Urinary bladder (tissue), 4 donors: ENCODE results near the gene FGD5. TPM values are rescaled to one million over a fixed set of nuclear protein-coding genes. Genes with fewer than 3 reads are reported as not detected.

Experiments
- DNase-seq: peaks from one replicate; pipeline ENCODE4 v3.0.0-alpha.2; 2015; ENCODE audit errors: extremely low spot score
- H3K27ac ChIP-seq: one replicate; pipeline ENCODE4 v1.5.1; 2013; ENCODE audit warnings: low read depth, mild to moderate bottlenecking, moderate library complexity
- H3K36me3 ChIP-seq: one replicate; pipeline ENCODE4 v1.6.1; 2013; ENCODE audit warnings: mild to moderate bottlenecking, moderate library complexity; ENCODE audit not compliant: insufficient read depth
- H3K4me1 ChIP-seq: one replicate; pipeline ENCODE4 v1.6.1; 2013; ENCODE audit warnings: mild to moderate bottlenecking, moderate library complexity; ENCODE audit not compliant: insufficient read depth
- H3K4me3 ChIP-seq: one replicate; pipeline ENCODE4 v1.5.1; 2013; ENCODE audit warnings: low read depth, low read length
- WGBS: extraction: QIAGEN DNeasy Blood & Tissue Kit; methylation state at CpG from one replicate; pipeline ENCODE4 v1.1.7; 2013; 5-methylcytosine and 5-hydroxymethylcytosine counted together
- polyA plus RNA-seq: library from polyadenylated mRNA; stranded (reverse); fragments of 200-250 nt; gene quantifications from one replicate; pipeline ENCODE4 v1.2.3, GENCODE V29; 2013
- total RNA-seq: library from RNA; depleted of rRNA; stranded (reverse); fragments of >200 nt; gene quantifications from one replicate; pipeline ENCODE4 v1.2.3, GENCODE V29; 2014
- donor health status: healthy with polysubstance abuse.
- donor health status: healthy.

FGD5 gene
- total and polyA plus RNA-seq, 2 donors, result 18.8 to 25.7 TPM

DNA sequence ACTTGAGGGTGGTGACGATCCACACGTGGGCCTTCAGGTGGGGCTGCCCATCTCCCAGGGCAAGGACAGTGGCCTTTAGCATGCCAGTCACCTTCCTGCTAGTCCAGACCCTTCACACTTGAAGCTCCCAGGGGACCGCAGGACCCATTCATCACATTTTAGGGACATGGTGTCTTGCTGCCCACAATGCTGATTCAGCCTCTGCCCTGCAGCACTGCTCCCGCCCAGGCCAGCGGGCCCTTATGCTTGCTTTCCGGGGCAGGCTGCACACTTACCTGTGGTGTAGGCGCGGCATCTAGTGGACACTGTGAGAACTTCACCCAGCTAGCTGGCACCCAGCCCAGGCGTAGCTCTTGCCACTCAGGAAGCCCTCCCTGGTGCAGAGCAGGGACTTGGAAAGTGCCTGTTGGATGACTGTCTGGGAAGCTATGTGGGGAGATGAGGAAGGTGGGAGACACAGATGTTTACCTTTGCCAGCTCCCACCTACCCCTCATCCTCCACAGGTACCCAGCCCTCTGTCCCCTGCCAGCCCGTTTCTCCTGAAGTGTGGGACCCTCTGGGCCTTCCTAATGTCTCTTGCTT lies 102.4 kb downstream of the FGD5 start:
- Histone ChIP-seq H3K27ac (no peak overlapping the region), H3K36me3 (no peaks in the 10 kb centered on the region), H3K4me1 (no peaks in the 10 kb centered on the region), H3K4me3 (no peak overlapping the region)
- 20% methylated on average over 10 of the region's 10 CpGs for WGBS
- peak; percentile 66 for DNase-seq

DNA sequence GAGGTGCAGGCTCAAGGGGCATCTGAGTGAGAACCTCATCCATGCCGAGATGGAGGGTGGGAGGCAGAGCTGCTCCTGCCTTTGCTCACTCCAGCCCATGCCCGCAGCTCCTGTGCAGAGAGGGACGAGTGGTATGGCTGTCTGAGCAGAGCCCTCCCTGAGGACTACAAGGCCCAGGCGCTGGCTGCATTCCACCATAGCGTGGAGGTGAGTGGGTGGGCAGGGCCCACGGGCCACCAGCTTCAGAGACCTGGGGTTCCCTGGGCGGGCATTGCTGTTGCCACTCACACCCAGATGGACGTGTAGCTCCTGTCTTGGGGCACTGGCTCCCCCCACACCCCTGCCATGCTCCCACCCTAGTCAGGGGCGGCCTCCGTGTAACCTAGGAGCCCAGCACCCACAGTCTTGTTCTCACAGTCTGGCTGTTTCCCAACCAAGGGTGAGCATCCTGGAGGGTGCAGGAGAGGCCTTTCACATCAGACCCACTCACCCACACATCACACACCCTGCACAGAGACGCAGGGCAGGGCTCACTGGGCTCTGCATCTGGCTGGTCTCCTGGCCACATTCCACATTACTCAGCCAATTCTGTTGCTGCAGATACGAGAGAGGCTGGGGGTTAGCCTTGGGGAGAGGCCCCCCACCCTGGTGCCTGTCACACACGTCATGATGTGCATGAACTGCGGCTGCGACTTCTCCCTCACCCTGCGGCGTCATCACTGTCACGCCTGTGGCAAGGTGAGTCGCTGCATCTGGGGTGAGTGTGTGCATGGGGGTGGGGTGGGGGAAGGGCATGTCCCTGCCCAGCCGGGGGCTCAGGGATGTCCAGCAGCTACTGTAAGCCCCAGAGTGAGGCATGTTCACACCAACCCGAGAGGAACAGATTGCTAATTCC lies 103.3 kb downstream of the FGD5 start:
- 85% methylated on average over 21 of the region's 21 CpGs for WGBS
- H3K36me3 ChIP-seq, result no peaks in the 10 kb centered on the region
- H3K27ac ChIP-seq, result no peak overlapping the region
- no peak for DNase-seq
- H3K4me1 ChIP-seq, result no peaks in the 10 kb centered on the region
- no peak overlapping the region for H3K4me3 ChIP-seq

DNA sequence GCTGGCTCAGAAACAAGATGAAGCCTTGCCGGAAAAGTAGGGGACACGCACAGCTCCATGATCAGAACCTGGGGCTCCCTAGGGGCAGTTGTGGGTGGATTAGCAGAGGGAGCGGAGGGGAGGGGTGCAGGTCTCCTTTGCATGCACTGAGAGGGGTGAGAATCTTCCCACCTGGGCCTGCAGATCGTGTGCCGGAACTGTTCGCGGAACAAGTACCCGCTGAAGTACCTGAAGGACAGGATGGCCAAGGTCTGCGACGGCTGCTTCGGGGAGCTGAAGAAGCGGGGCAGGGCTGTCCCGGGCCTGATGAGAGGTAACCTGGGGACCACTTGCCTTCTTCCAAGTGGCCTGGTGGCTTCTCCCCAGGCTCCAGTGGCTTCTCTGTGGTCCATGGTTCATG lies 104.1 kb downstream of the FGD5 start:
- Histone ChIP-seq H3K36me3 (no peaks in the 10 kb centered on the region), H3K4me1 (no peaks in the 10 kb centered on the region), H3K27ac (no peak overlapping the region), H3K4me3 (no peak overlapping the region)
- 92% methylated on average over 13 of the region's 13 CpGs for WGBS
- no peak for DNase-seq

- no peak overlapping the region for H3K27ac ChIP-seq
- no peaks in the 10 kb centered on the region for H3K4me1 ChIP-seq
- no peak for DNase-seq
- no peaks in the 10 kb centered on the region for H3K36me3 ChIP-seq
- H3K4me3 ChIP-seq, result no peak overlapping the region
- WGBS, result 78% methylated on average over 6 of the region's 6 CpGs
Observed at GRCh38 chr3:14923476-14923875, 104.7 kb downstream of the FGD5 start.

DNA sequence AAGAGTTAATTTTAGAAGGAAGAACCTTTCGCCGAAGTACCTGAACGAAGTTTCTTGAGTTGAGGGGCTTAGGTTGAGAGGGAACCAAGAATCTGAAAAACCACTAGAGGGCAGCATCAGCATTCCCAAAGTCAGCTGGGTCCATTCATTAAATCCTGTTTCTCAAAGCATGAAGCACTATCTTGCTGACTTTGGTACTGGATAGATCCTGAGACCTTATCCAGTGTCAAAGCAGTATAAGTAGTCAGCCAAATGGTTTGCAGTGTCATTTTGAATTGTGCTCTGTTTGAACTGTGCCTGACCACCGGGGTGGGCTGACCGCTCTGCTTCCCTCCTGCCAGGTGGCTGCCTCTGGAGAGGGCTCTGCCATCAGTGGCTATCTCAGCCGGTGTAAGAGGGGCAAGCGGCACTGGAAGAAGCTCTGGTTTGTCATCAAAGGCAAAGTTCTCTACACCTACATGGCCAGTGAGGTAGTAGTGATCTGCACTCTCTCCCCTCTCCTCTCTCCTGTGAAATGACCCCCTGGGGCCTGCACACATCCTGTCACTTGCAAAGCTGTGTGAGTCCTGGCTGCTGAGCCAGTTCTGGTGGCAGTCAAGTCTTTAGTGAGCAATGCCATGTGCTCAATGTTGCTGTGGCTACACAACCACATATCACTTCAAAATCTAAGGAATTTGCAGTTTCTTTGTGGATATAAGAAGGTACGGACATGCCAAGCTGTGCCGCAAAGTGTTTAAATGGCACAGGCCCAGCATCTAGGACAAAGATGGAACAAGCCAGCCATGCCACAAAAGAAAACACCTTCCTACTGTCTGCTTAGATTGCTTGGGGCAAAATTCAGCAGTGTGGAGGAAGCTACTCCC lies 107.2 kb downstream of the FGD5 start:
- Histone ChIP-seq H3K4me3 (no peak overlapping the region), H3K36me3 (no peaks in the 10 kb centered on the region), H3K4me1 (no peaks in the 10 kb centered on the region), H3K27ac (no peak overlapping the region)
- 64% methylated on average over 9 of the region's 9 CpGs for WGBS
- no peak for DNase-seq

- H3K27ac ChIP-seq, result no peak overlapping the region
- H3K4me3 ChIP-seq, result no peak overlapping the region
- H3K4me1 ChIP-seq, result no peaks in the 10 kb centered on the region
- no peaks in the 10 kb centered on the region for H3K36me3 ChIP-seq
- DNase-seq, result no peak
- 82% methylated on average over 1 of the region's 1 CpG for WGBS
Observed at GRCh38 chr3:14926592-14926991, 107.8 kb downstream of the FGD5 start.

- WGBS, result 93% methylated on average over 5 of the region's 5 CpGs
- H3K4me1 ChIP-seq, result no peaks in the 10 kb centered on the region
- no peak overlapping the region for H3K4me3 ChIP-seq
- no peak overlapping the region for H3K27ac ChIP-seq
- H3K36me3 ChIP-seq, result no peaks in the 10 kb centered on the region
- no peak for DNase-seq
Observed at GRCh38 chr3:14927308-14927707, 108.5 kb downstream of the FGD5 start.

- no peak overlapping the region for H3K27ac ChIP-seq
- whole genome bisulfite sequencing, result 84% methylated on average over 2 of the region's 2 CpGs
- H3K36me3 ChIP-seq, result no peaks in the 10 kb centered on the region
- no peaks in the 10 kb centered on the region for H3K4me1 ChIP-seq
- no peak for DNase-seq
- H3K4me3 ChIP-seq, result no peak overlapping the region
Observed at GRCh38 chr3:14929310-14930074, 110.7 kb downstream of the FGD5 start.

DNA sequence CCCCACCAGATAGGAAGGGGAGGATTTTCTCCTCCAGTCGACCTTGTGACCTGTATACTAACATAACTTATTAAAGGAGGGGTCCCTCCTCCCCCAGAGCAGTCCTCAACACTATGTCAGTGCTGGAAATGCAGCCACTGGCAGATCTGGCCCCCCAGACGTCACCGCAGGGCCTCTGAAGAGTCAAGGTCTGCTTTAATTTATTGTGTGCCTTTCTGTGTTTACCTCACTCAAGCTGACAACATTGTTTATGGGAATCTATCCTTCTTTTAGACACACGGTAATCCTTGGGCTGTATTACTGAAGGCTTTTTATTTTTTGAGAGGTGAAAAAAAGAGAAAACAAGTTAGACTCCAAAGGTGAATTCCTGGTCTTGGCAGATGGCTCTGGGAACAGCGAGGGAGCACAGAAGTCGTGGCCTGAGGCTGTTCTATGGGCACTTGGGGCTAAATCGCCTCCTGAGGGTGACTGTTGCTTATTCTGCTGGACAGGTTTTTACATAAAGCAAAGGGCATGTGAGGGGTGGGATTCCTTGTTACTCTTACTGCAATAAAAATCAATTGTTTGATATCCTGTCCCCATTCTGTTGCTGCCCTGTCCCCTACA lies 115.2 kb downstream of the FGD5 start:
- DNase-seq, result no peak
- WGBS, result 65% methylated on average over 7 of the region's 7 CpGs
- no peak overlapping the region for H3K27ac ChIP-seq

GRCh38 chr3:14935592-14936345 lies 117.0 kb downstream of the FGD5 start:
- H3K36me3 ChIP-seq, result no peaks in the 10 kb centered on the region
- no peaks in the 10 kb centered on the region for H3K4me1 ChIP-seq
- no peak for DNase-seq
- no peak overlapping the region for H3K27ac ChIP-seq
- 83% methylated on average over 6 of the region's 6 CpGs for WGBS
- no peak overlapping the region for H3K4me3 ChIP-seq

More for the DNA sequence above, 115.2 kb downstream of the FGD5 start:
- Histone ChIP-seq H3K4me1 (no peaks in the 10 kb centered on the region), H3K36me3 (no peaks in the 10 kb centered on the region), H3K4me3 (no peak overlapping the region)

GRCh38 chr3:14938954-14939353 lies 120.2 kb downstream of the FGD5 start:
- Histone ChIP-seq H3K4me1 (no peaks in the 10 kb centered on the region), H3K4me3 (no peak overlapping the region), H3K27ac (no peak overlapping the region), H3K36me3 (no peaks in the 10 kb centered on the region)
- DNase-seq, result no peak
- 83% methylated on average over 4 of the region's 4 CpGs for WGBS

- H3K4me3 ChIP-seq, result no peak overlapping the region
- no peak overlapping the region for H3K27ac ChIP-seq
- no peak for DNase-seq
- H3K36me3 ChIP-seq, result peaks cover 3% of the 10 kb centered on the region
- no peaks in the 10 kb centered on the region for H3K4me1 ChIP-seq
- whole genome bisulfite sequencing, result 94% methylated on average over 1 of the region's 1 CpG
Observed at GRCh38 chr3:14941871-14942270, 123.1 kb downstream of the FGD5 start.
